ENCODE data around the gene NKD2. TPM values are rescaled to one million over a fixed set of nuclear protein-coding genes. Genes with fewer than 3 reads are reported as not detected.

NKD2 gene
- polyA plus RNA-seq, 1 donor: 2.4 TPM

- DNase-seq (ENCODE audit: low read depth): no peak
These were observed 34.0 kb downstream of the NKD2 start for GRCh38 chr5:1042626-1043025.

- no peak for DNase-seq (ENCODE audit: low read depth)
These were observed 34.7 kb downstream of the NKD2 start for GRCh38 chr5:1043327-1043726.

- DNase-seq (ENCODE audit: low read depth): no peak
These were observed 35.5 kb downstream of the NKD2 start for GRCh38 chr5:1044117-1044516.

GRCh38 chr5:1045960-1046560 is 37.5 kb downstream of the NKD2 start:
- no peak for DNase-seq (ENCODE audit: low read depth)

- DNase-seq (ENCODE audit: low read depth): no peak
These were observed 38.8 kb downstream of the NKD2 start for GRCh38 chr5:1047332-1047965.

- no peak for DNase-seq (ENCODE audit: low read depth)
These were observed 39.6 kb downstream of the NKD2 start for GRCh38 chr5:1048162-1048721.

GRCh38 chr5:1048861-1049838 is 40.5 kb downstream of the NKD2 start:
- DNase-seq (ENCODE audit: low read depth): no peak

GRCh38 chr5:1050423-1051365 is 42.1 kb downstream of the NKD2 start:
- no peak for DNase-seq (ENCODE audit: low read depth)

- no peak for DNase-seq (ENCODE audit: low read depth)
These were observed 42.7 kb downstream of the NKD2 start for GRCh38 chr5:1051366-1051720.

GRCh38 chr5:1052076-1052475 is 43.5 kb downstream of the NKD2 start:
- no peak for DNase-seq (ENCODE audit: low read depth)

- no peak for DNase-seq (ENCODE audit: low read depth)
These were observed 44.2 kb downstream of the NKD2 start for GRCh38 chr5:1052641-1053390.

GRCh38 chr5:1053391-1054017 is 44.9 kb downstream of the NKD2 start:
- DNase-seq (ENCODE audit: low read depth): no peak

GRCh38 chr5:1054018-1054798 is 45.6 kb downstream of the NKD2 start:
- DNase-seq (ENCODE audit: low read depth): no peak

- DNase-seq (ENCODE audit: low read depth): no peak
These were observed 46.5 kb downstream of the NKD2 start for GRCh38 chr5:1054799-1055775.

GRCh38 chr5:1055896-1056610 is 47.5 kb downstream of the NKD2 start:
- DNase-seq (ENCODE audit: low read depth): no peak

GRCh38 chr5:1056611-1057484 is 48.2 kb downstream of the NKD2 start:
- DNase-seq (ENCODE audit: low read depth): no peak
